GM12891 (cell line): ENCODE measurements around the gene PTPN13.

Experiments used
- POLR2A ChIP-seq: IDR thresholded peaks from 2 replicates; pipeline ENCODE4 v1.6.1; 2011; ENCODE audit warnings: low read depth, low read length, control low read depth
- POLR2AphosphoS5 ChIP-seq: IDR thresholded peaks from 2 replicates; pipeline ENCODE4 v1.6.1; 2011; ENCODE audit warnings: low read depth, low read length, control low read depth
- POU2F2 ChIP-seq: IDR thresholded peaks from 2 replicates; pipeline ENCODE4 v1.6.1; 2011; ENCODE audit warnings: low read depth, mild to moderate bottlenecking, control low read depth, low read length, moderate library complexity
- TAF1 ChIP-seq: IDR thresholded peaks from 2 replicates; pipeline ENCODE4 v1.6.1; 2011; ENCODE audit warnings: low read depth, low read length, control low read depth

GRCh38 chr4:86778175-86778574 lies 184.1 kb downstream of the PTPN13 start:
- TF ChIP-seq POLR2AphosphoS5 (no peak), POLR2A (no peak), TAF1 (no peak), POU2F2 (no peak)
